ENCODE data around the gene C5orf58.

C5orf58 gene

GRCh38 chr5:170232786-170233185, at the start of gene C5orf58:
Gene C5orf58, plus strand, starts transcription at chr5:170232985. Its CDS starts 1,992 bp downstream, at chr5:170234977.
- no peak for DNase-seq (ENCODE audit: low read depth)

GRCh38 chr5:170183816-170184687, 48.7 kb upstream of the C5orf58 start:
- peak; percentile 29 for DNase-seq (ENCODE audit: low read depth)

GRCh38 chr5:170184737-170185136, 48.0 kb upstream of the C5orf58 start:
- no peak for DNase-seq (ENCODE audit: low read depth)

- DNase-seq (ENCODE audit: low read depth): no peak
These were observed 46.6 kb upstream of the C5orf58 start for GRCh38 chr5:170186156-170186555.

- no peak for DNase-seq (ENCODE audit: low read depth)
These were observed 45.9 kb upstream of the C5orf58 start for GRCh38 chr5:170186856-170187255.

- no peak for DNase-seq (ENCODE audit: low read depth)
These were observed 42.2 kb upstream of the C5orf58 start for GRCh38 chr5:170190436-170191134.

GRCh38 chr5:170192829-170193228, 40.0 kb upstream of the C5orf58 start:
- no peak for DNase-seq (ENCODE audit: low read depth)

GRCh38 chr5:170195961-170196360, 36.8 kb upstream of the C5orf58 start:
- no peak for DNase-seq (ENCODE audit: low read depth)

GRCh38 chr5:170200876-170201275, 31.9 kb upstream of the C5orf58 start:
- no peak for DNase-seq (ENCODE audit: low read depth)

- DNase-seq (ENCODE audit: low read depth): no peak
These were observed 31.5 kb upstream of the C5orf58 start for GRCh38 chr5:170201311-170201710.

GRCh38 chr5:170202117-170202516, 30.7 kb upstream of the C5orf58 start:
- no peak for DNase-seq (ENCODE audit: low read depth)

- no peak for DNase-seq (ENCODE audit: low read depth)
These were observed 28.6 kb upstream of the C5orf58 start for GRCh38 chr5:170204202-170204601.

GRCh38 chr5:170206216-170206615, 26.6 kb upstream of the C5orf58 start:
- DNase-seq (ENCODE audit: low read depth): no peak

GRCh38 chr5:170206958-170207357, 25.8 kb upstream of the C5orf58 start:
- no peak for DNase-seq (ENCODE audit: low read depth)

GRCh38 chr5:170211575-170212334, 21.0 kb upstream of the C5orf58 start:
- DNase-seq (ENCODE audit: low read depth): no peak

- peak; percentile 28 for DNase-seq (ENCODE audit: low read depth)
These were observed 16.4 kb upstream of the C5orf58 start for GRCh38 chr5:170216257-170216864.

GRCh38 chr5:170217831-170218230, 15.0 kb upstream of the C5orf58 start:
- DNase-seq (ENCODE audit: low read depth): no peak

- DNase-seq (ENCODE audit: low read depth): no peak
These were observed 14.1 kb upstream of the C5orf58 start for GRCh38 chr5:170218726-170219125.

- peak; percentile 81 for DNase-seq (ENCODE audit: low read depth)
These were observed 13.2 kb upstream of the C5orf58 start for GRCh38 chr5:170219615-170220014.

GRCh38 chr5:170220191-170220590, 12.6 kb upstream of the C5orf58 start:
- no peak for DNase-seq (ENCODE audit: low read depth)

GRCh38 chr5:170221327-170221741, 11.5 kb upstream of the C5orf58 start:
- DNase-seq (ENCODE audit: low read depth): no peak

- DNase-seq (ENCODE audit: low read depth): no peak
These were observed 9.4 kb upstream of the C5orf58 start for GRCh38 chr5:170223360-170223759.
